Esophagus muscularis mucosa (tissue), 4 donors: Measurements from ENCODE around the gene BCAS4.

Experiments
- CTCF ChIP-seq, 3 experiments: fragments of 200-600 bp in 2 of 3; fragments of 450-650 bp in 1 of 3; sonication (generic) in 2 of 3; IDR thresholded peaks; one replicate each; pipeline ENCODE4 v1.5.1; 2017 to 2019; ENCODE audit warnings: antibody characterized with exemption in 3 of 3, mild to moderate bottlenecking in 2 of 3, moderate library complexity in 1 of 3
- EP300 ChIP-seq: sonication (generic); formaldehyde crosslinking; IDR thresholded peaks from one replicate; pipeline ENCODE4 v1.6.1; 2017; ENCODE audit warnings: antibody characterized with exemption
- POLR2A ChIP-seq: fragments of 450-650 bp; IDR thresholded peaks from one replicate; pipeline ENCODE4 v1.6.1; 2017; ENCODE audit warnings: antibody characterized with exemption, moderate library complexity, mild to moderate bottlenecking, low read depth
- POLR2AphosphoS5 ChIP-seq, 2 donors: sonication (generic); formaldehyde crosslinking; IDR thresholded peaks; one replicate each; pipeline ENCODE4 v1.6.1; 2017; ENCODE audit warnings: antibody characterized with exemption in 2 of 2

- TF ChIP-seq CTCF (IDR thresholded peaks at IDR 0.05), result no peak
- no peak for TF ChIP-seq EP300
- no peak for TF ChIP-seq POLR2AphosphoS5 (IDR thresholded peaks at IDR 0.05)
- TF ChIP-seq POLR2A, result no peak
These were observed 73.9 kb downstream of the BCAS4 start for GRCh38 chr20:50868509-50869495.
